Measurements from ENCODE around the gene PNRC2.
"Not testable (repeated sequence)": the region's sequence is repeated elsewhere in the genome, so short reads cannot be mapped to it uniquely, and the experiment has no call there.

Gene PNRC2

GRCh38 chr1:23992011-23992410 is 32.4 kb downstream of the PNRC2 start:
- DNase-seq = not testable (repeated sequence)

DNA sequence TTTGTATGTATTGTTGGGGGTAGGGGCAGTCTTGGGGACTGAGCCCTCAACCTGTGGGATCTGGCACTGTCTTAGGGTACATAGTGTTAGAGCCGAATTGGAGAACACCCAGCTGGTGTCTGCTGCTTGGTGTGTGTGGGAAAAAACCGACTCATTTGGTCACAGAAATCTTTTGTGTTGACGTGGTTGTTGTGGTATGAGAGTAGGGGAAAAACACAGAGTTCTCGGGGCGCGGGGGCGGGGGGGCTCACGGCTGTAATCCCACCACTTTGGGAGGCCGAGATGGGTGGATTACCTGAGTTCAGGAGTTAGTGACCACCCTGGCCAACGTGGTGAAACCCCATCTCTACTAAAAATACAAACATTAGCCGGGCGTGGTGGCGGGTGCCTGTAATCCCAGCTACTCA is 35.8 kb downstream of the PNRC2 start:
- no peak for DNase-seq

DNA sequence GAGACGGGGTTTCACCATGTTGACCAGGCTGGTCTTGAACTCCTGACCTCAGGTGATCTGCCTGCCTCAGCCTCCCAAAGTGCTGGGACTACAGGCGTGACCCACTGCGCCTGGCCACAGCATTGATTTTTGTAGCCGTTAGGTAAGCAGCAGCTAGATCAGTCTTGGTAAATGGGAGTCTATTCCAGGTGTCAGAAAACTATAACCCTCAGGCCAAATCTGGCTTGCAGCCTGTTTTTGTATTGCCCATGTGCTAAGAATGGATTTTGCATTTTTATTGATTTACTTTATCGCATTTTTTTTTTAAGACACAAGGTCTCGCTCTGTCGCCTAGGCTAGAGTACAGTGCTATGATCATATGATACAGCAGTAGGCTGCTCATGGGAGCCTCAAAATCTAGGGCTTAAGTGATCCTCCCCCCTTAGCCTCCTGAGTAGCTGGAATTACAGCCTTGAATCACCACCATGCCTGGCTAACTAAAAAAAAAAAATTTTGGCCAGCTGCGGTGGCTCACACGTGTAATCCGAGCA is 37.1 kb downstream of the PNRC2 start:
- no peak for DNase-seq

DNA sequence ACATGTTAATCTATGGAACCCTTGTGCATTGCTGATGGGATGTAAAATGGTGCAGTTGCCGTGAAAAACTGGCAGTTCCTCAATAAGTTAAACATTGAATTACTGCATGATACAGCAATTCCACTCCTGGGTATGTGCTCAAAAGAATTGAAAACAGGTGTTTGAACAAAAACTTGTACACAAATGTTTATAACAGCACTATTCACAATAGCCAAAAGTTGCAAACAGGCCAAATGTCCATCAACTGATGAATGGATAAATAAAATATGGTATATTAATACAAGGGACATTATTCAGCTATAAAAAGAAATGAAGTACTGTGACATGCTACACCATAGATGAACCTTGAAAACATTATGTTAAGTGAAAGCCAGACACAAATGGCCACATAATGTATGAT is 38.2 kb downstream of the PNRC2 start:
- no peak for DNase-seq

DNA sequence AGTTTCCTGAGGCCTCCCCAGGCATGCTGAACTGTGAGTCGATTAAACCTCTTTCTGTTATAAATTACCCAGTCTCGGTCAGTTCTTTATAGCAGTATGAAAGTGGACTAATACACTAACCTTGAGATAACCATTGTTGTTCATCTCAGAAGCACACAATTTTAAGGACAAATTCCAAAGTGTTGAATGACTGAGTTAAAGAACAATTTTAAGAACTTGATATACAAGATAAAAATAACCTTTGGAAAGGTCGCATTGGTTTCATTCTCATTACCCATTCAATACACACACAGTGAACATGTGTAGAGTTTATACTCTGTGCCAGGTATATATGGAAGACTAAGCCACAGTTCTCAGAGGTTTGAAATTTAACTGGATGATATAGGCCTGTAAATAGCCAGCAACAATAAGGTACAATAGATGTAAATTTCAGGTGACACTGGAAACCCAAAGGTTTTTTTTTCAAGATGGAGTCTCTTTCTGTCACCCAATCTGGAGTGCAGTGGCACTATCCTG is 39.6 kb downstream of the PNRC2 start:
- DNase-seq = no peak

DNA sequence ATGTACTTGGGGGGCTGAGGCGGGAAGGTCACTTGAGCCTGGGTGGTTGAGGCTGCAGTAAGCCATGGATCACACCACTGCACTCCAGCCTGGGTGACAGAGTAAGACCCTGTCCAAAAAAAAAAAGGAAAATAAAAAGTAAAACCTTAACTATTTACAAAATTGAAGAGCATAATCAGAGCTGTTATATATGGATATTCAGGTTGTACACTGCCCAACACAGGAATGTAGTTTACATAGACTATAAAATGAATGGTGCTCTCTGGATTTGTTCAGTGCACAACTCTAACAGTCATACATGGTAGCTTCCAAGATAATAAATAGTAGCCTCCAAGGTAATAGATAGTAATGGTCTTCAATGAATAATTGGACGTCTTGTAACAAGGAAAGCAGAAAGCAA is 43.1 kb downstream of the PNRC2 start:
- DNase-seq = no peak

DNA sequence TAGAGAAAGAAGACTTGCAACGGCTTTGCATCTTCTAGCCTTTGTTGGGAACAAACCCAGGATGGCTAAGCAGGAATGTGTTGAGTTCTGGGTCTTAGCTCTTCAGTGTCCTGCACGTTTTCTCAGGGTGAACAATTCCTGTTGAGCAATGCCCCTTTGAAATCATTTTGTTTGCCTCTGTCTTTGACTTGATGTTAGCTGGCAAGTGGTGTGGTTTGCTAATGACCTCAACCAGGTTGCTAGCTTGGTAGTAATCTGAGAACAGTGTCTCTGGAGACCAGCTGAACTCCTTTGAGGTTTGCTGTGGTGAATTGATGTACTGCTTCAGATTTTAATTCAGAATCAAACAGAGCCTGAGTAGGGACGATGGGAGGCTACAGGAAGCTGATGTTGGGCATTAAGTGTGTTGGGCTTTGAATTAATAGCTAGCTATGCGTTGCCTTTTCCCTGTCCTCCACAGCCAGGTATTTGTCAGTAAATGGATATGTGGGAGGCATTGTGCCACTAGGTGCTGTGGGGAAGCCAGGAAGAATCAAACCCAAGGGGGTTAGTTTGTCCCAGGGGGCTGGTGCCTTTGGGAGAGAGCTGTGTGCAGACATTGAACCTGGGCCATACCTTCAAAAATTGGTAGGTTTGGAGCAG is 43.8 kb downstream of the PNRC2 start:
- DNase-seq = no peak

DNA sequence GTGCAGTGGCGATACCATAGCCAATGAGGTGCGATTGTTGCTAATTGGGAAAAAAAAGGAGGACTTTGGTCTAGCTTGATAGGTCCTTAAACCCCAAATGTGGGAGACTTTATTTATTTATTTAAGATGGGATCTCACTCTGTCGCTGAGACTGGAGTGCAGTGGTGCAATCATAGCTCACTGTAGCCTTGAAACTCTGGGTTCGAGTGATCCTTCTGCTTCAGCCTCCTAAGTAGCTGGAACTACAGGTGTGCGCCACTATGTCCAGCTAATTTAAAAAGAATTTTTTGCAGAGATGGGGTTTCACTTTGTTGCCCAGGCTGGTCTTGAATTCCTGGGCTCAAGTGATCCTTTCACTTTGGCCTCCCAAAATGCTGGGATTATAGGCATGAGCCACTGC is 44.5 kb downstream of the PNRC2 start:
- no peak for DNase-seq

GRCh38 chr1:24005163-24005562 is 45.5 kb downstream of the PNRC2 start:
- DNase-seq = no peak

- DNase-seq = no peak
Observed at GRCh38 chr1:24007079-24007478, 47.5 kb downstream of the PNRC2 start.

DNA sequence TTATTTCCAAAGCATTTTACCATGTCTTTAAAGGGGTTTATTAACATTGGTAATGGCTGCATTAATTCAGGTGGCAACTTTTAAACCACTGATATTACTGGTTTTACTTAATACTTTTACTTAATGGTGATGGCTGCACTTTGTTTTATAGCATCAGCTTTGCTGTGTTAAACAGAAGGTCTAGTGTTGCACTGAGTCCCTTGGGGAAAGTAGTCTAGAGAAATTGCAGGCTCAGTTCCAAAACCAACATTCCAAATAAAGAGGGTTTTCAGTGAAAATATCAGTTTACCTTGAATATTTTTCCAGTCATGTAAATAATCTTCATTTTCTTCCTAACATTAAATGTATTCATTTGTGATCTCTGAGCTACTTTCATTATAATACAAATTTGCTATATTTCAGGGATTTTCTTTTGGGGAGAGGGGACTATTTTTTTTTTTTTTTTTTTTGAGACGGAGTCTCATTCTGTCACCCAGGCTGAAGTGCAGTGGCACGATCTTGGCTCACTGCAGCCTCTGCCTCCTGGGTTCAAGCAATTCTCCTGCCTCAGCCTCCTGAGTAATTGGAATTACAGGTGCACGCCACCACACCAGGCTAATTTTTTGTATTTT is 49.1 kb downstream of the PNRC2 start:
- not testable (repeated sequence) for DNase-seq

- no peak for DNase-seq
Observed at GRCh38 chr1:24009406-24009805, 49.8 kb downstream of the PNRC2 start.

DNA sequence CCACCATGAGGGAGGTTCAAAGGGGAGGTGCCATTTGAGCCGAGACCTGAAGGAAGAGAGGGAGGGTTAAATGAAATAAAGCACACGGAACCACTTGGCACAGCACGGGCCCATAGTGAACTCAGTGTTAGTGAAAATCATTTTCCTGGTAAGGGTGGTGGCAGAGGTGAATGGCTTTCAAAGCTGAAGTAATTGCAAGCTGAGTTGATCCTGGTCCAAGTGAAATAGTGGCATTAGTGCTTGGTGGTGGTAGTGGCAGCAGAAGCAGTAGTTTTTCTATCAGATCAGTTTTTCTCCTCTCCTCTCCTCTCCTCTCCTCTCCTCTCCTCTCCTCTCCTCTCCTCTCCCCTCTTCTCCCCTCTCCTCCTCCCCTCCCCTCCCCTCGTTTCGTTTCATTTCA is 51.0 kb downstream of the PNRC2 start:
- no peak for DNase-seq

DNA sequence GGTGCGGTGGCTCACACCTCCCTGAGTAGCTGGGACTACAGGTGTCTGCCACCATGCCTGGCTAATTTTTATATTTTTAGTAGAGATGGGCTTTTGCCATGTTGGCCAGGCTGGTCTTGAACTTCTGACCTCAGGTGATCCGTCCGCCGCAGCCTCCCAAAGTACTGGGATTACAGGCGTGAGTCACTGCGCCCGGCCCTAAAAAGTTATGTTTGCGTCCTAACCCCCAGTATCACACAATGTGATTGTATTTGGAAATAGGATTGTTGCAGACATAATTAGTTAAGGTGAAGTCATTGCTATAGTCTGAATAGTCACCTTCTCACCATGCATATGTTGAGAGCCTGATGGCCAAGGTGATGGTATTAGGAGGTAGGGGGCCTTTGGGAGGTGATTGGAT is 53.2 kb downstream of the PNRC2 start:
- DNase-seq = not testable (repeated sequence)

Measured in activated gamma-delta T cell (primary cell).